ENCODE data around the gene CALHM1. TPM values are rescaled to one million over a fixed set of nuclear protein-coding genes. Genes with fewer than 3 reads are reported as not detected.

CALHM1 gene
- total RNA-seq, 2 experiments from 2014 or later = 0.13 TPM; not detected in 1

DNA sequence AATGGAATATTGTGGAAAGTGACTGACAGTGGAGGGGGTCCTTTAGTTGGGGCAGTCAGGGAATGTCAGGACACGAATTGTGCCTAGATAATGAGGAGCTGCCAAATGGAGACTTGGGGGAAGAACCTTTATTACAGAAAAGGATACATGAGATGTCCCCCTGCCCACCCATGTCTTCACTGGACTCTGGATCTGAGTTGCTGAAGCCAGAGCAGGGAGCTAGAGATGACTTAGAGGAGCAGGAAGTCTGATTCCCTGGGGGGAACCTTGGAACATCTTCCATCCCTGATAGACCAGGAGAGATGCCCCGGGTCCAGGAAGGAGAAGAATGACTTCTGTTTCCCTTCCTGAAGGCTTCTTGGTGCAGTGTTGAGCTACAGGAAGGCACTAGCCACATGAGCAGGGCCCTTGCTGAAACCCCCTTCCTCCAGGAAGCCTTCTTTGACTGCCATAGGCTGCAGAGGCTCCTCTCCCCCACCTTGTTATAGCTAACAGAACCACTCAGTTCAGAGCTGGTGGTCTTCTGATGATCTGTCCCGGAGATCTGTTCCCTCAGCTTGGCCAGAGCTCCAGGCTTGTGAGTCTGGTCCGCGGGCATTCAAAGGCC, 34.1 kb upstream of the CALHM1 start:
- intact Hi-C loops (cut with micrococcal nuclease; ENCODE audit: unreplicated experiment) = no loop called here
- ChIA-PET POLR2A (interaction anchor here (0.8 to 1.1 kb wide), 2 partner anchors 13 to 50 kb away, joined by 3 to 7 read pairs; no protein-coding TSS in a partner anchor), CTCF (ENCODE audit: unreplicated experiment) (interaction anchor here (0.6 kb wide), 1 partner anchor 107 kb away, joined by 3 read pairs; no protein-coding TSS in a partner anchor)
- H2AFZ ChIP-seq (ENCODE audit: low read length) = no peak overlapping the region
- BruUV-seq (replicated peaks) = no TSS peak
- H4K20me1 ChIP-seq (ENCODE audit: insufficient read depth, low read length) = no peaks in the 10 kb centered on the region
- no peaks in the 10 kb centered on the region for H3K9me3 ChIP-seq (ENCODE audit: low read length)
- DNase-seq (ENCODE audit: low spot score) = no peak
- peak overlapping the region; percentile 83 for H3K4me2 ChIP-seq (ENCODE audit: low read length)
- no peaks in the 10 kb centered on the region for H3K36me3 ChIP-seq (ENCODE audit: insufficient read depth, low read length)
- H3K79me2 ChIP-seq (ENCODE audit: insufficient read depth, low read depth, low read length) = no peaks in the 10 kb centered on the region
- no peak overlapping the region for H3K27ac ChIP-seq (ENCODE audit: low read depth, low read length, poor library complexity, severe bottlenecking)
- H3K9me2 ChIP-seq (ENCODE audit: insufficient read depth, low read length) = no peaks in the 10 kb centered on the region
- H3K4me1 ChIP-seq (ENCODE audit: insufficient read depth, low read length, poor library complexity, severe bottlenecking) = peaks cover 25% of the 10 kb centered on the region
- H3K4me3 ChIP-seq (ENCODE audit: low read depth, low read length, poor library complexity, severe bottlenecking) = no peak overlapping the region
- TF ChIP-seq EZH2phosphoT487 (IDR thresholded peaks at IDR 0.05; ENCODE audit: borderline replicate concordance, low read depth, low read length) = no peak
- TF ChIP-seq, protein P1, sequence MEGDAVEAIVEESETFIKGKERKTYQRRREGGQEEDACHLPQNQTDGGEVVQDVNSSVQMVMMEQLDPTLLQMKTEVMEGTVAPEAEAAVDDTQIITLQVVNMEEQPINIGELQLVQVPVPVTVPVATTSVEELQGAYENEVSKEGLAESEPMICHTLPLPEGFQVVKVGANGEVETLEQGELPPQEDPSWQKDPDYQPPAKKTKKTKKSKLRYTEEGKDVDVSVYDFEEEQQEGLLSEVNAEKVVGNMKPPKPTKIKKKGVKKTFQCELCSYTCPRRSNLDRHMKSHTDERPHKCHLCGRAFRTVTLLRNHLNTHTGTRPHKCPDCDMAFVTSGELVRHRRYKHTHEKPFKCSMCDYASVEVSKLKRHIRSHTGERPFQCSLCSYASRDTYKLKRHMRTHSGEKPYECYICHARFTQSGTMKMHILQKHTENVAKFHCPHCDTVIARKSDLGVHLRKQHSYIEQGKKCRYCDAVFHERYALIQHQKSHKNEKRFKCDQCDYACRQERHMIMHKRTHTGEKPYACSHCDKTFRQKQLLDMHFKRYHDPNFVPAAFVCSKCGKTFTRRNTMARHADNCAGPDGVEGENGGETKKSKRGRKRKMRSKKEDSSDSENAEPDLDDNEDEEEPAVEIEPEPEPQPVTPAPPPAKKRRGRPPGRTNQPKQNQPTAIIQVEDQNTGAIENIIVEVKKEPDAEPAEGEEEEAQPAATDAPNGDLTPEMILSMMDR (conservative IDR thresholded peaks at IDR 0.05; ENCODE audit: low read length) = no peak

DNA sequence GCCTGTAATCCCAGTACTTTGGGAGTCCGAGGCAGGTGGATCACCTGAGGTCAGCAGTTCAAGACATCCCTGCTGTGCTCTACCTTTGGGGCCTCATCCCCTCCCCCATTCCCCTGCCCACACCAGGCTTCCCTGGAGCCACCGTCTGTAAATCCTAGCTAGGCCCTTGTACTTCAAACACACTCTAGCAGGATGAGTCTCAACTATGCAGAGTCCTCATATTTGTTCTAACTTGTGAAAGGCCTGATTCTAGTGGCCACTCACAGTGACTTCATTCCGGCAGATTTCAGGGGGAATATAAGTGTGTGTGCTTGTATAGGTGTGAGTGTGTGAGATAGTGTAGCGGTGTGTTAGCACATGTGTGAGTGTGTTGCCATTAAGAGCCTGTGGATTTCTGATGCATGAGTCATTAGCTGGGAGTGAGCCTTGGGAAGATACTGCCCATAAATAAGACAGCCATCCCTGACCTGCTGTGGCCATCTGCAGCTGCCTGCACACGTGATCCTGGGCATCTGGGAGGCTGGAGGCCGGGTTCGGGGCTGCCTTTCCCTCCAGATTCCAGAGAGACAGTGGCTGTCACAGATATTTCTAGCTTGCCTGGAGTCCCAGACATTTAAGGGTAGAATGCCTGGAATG, 33.1 kb upstream of the CALHM1 start:
- no peak overlapping the region for H2AFZ ChIP-seq (ENCODE audit: low read length)
- no peaks in the 10 kb centered on the region for H3K36me3 ChIP-seq (ENCODE audit: insufficient read depth, low read length)
- no peaks in the 10 kb centered on the region for H4K20me1 ChIP-seq (ENCODE audit: insufficient read depth, low read length)
- H3K9me2 ChIP-seq (ENCODE audit: insufficient read depth, low read length) = no peaks in the 10 kb centered on the region
- H3K79me2 ChIP-seq (ENCODE audit: insufficient read depth, low read depth, low read length) = no peaks in the 10 kb centered on the region
- H3K27ac ChIP-seq (ENCODE audit: low read depth, low read length, poor library complexity, severe bottlenecking) = no peak overlapping the region
- ChIA-PET CTCF (ENCODE audit: unreplicated experiment) (interaction anchor here (0.6 kb wide), 1 partner anchor 108 kb away, joined by 3 read pairs; no protein-coding TSS in a partner anchor), POLR2A (no interaction called here)
- no peak overlapping the region for H3K4me2 ChIP-seq (ENCODE audit: low read length)
- no peak for DNase-seq (ENCODE audit: low spot score)
- peaks cover 25% of the 10 kb centered on the region for H3K4me1 ChIP-seq (ENCODE audit: insufficient read depth, low read length, poor library complexity, severe bottlenecking)
- H3K4me3 ChIP-seq (ENCODE audit: low read depth, low read length, poor library complexity, severe bottlenecking) = no peak overlapping the region
- intact Hi-C loops (cut with micrococcal nuclease; ENCODE audit: unreplicated experiment) = no loop called here
- no TSS peak for BruUV-seq (replicated peaks)
- TF ChIP-seq EZH2phosphoT487 (IDR thresholded peaks at IDR 0.05; ENCODE audit: borderline replicate concordance, low read depth, low read length) = no peak
- TF ChIP-seq, protein P1 (conservative IDR thresholded peaks at IDR 0.05; ENCODE audit: low read length) = no peak
- H3K9me3 ChIP-seq (ENCODE audit: low read length) = no peaks in the 10 kb centered on the region

DNA sequence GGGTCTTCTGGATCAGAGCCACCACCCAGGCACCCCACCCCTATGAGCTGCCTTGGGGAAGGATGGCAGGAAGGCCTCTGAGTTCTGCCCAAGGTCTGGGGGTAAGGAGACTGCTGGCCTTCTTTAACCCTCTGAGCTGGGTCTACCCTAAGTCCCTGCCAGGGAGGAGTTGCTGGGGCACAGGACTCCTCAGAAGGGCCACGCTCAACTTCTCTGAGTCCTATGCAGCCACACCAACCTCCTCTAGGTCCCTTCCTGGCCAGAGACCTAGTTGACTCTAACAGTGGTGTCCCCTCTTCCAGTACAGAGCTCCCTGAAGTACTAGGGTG, 32.2 kb upstream of the CALHM1 start:
- Histone ChIP-seq H2AFZ (ENCODE audit: low read length) (no peak overlapping the region), H3K9me3 (ENCODE audit: low read length) (no peaks in the 10 kb centered on the region), H4K20me1 (ENCODE audit: insufficient read depth, low read length) (no peaks in the 10 kb centered on the region), H3K4me3 (ENCODE audit: low read depth, low read length, poor library complexity, severe bottlenecking) (no peak overlapping the region), H3K36me3 (ENCODE audit: insufficient read depth, low read length) (no peaks in the 10 kb centered on the region), H3K9me2 (ENCODE audit: insufficient read depth, low read length) (no peaks in the 10 kb centered on the region), H3K4me1 (ENCODE audit: insufficient read depth, low read length, poor library complexity, severe bottlenecking) (peaks cover 25% of the 10 kb centered on the region), H3K4me2 (ENCODE audit: low read length) (peak overlapping the region; percentile 23; the same call in 1 of the 2 replicates), H3K27ac (ENCODE audit: low read depth, low read length, poor library complexity, severe bottlenecking) (peak overlapping the region; percentile 6), H3K79me2 (ENCODE audit: insufficient read depth, low read depth, low read length) (no peaks in the 10 kb centered on the region)
- intact Hi-C loops (cut with micrococcal nuclease; ENCODE audit: unreplicated experiment) = no loop called here
- no peak for TF ChIP-seq EZH2phosphoT487 (IDR thresholded peaks at IDR 0.05; ENCODE audit: borderline replicate concordance, low read depth, low read length)
- TF ChIP-seq, protein P1 (conservative IDR thresholded peaks at IDR 0.05; ENCODE audit: low read length) = no peak
- POLR2A ChIA-PET = interaction anchor here (0.9 to 1.4 kb wide), 2 partner anchors 15 to 95 kb away, joined by 3 read pairs; partner anchors contain the start of genes ATP5MK and PDCD11
- BruUV-seq (replicated peaks) = no TSS peak
- CTCF ChIA-PET (ENCODE audit: unreplicated experiment) = interaction anchor here (0.6 to 0.7 kb wide), 2 partner anchors 14 to 215 kb away, joined by 3 read pairs; no protein-coding TSS in a partner anchor
- no peak for DNase-seq (ENCODE audit: low spot score)
